GM21360 (cell line): ENCODE results near the gene RNF208.
A peak's percentile ranks its signal among the peaks of the same experiment; 100 is the strongest.
"Not testable (repeated sequence)": the region's sequence is repeated elsewhere in the genome, so short reads cannot be mapped to it uniquely, and the experiment has no call there.

Experiments
- ATAC-seq: cut with Tn5 transposase; IDR thresholded peaks from one replicate; pipeline ENCODE4 v1.9.1; 2021; ENCODE audit warnings: mild to moderate bottlenecking, moderate library complexity; ENCODE audit not compliant: unreplicated experiment

The RNF208 gene

DNA sequence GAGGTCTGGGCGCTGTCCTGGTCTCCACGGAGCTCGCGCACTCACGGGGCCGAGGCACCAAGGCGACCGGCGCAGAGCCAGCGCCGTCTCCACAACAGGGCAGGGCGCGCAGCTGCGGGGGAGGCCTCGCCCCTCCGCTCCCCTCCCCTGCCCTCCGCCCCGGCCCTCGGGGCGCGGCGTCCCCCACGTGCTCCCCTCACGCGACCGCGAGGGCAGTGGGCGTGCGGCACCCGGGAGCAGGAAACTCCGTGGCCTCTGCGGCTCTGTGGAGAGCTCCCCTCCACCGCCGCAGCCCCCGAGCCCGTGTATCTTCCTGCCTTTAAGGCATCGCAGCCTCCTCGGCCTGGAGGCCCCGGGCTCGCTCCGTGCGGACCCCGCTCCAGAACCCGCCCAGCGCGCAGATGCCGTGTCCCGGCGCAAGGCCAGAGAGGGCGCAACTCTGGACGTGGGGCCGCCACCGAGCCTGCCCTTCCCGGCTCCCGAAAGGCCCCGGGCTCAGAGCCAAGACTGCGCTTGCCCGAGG is 18.3 kb upstream of the RNF208 start:
- peak; percentile 19 for ATAC-seq

DNA sequence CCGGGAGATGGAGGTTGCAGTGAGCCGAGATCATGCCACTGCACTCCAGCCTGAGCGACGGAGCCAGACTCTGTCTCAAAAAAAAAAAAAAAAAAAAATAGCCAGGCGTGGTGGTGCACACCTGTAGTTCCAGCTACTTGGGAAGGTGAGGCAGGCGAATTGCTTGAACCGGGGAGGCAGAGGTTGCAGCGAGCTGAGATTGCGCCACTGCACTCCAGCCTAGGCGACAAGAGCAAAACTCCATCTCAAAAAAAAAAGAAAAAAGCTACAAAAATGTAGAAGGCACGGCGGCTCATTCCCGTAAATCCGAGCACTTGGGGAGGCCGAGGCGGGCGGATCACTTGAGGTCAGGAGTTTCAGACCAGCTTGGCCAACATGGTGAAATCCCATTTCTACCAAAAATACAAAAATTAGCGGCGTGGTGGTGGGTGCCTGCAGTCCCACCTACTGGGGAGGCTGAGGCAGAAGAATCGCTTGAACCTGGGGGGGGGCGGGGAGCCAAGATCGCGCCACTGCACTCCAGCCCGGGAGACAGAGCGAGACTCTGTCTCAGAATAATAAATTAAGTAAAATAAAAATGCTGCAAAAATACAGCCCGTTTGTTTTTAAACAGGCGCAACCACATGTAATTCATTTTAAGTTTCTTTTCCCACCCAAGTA is 17.6 kb upstream of the RNF208 start:
- ATAC-seq = not testable (repeated sequence)

DNA sequence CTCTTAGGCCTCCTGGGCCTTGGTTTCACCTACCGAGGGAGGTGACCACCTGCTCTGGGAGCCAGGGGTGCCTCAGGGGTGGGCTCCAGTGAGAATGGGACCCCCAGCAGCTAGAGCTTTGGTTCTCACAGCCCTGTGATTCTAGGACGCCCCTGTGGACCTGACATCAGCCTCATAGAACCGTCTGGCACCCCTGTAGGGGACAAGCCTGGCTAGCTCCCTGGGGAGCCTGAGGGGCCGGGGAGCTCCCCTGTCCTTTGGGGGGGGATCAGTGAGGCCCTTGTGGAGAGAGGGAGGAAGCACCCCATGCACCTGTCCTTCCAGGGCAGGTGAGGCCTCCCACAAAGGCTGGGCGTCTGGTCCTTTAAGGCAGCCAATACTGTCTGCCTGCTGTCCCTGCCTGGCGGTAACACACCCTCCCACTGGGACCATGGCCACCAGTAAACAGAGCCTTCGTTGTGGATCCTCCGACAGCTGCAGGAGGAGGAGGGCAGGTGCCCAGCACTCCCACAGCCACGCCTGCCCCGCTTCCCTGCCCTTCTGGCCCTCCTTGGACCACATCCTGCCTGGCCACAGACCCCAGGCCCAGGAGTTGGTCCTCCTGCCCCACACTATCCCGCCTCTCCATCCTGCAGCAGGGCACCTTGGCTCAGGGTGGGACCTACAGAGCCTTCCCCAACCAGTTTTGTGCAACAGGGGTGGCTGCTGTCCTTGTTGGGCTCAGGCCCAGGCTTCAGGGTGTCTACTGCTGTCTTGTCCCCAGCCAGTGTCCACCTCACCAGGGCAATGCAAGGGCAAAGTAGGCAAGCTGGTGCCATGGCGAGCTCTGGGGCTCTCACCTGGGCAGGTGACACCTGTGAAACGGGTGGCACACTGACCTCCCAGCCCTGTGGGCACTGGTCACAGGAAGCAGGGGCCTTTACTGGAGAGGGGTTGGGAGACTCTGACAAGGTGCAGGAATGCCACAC is 16.0 kb upstream of the RNF208 start:
- ATAC-seq = no peak

DNA sequence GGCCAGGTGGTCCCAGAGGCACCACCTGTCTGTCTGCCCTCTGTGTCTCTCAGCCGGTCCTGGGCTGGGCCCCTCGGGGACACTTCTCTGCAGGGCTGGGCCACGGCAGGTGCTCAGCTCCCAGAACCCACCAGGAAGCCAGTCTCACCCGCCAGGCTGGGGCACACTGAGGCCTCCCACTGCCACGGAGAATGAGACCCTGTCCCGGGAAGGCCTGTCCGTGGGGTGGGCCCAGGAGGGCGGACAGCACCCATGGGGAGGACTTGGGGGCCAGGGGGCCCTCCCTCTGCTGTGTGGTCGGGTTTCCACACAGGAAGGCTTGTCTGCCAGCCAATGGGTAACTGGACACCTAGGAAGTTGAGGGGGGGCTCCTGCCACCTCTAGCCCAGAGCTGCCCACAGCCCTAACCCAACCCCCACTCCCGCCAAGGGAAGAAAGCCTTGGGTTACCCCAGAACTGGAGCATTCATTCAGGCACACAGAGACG is 14.9 kb upstream of the RNF208 start:
- no peak for ATAC-seq

DNA sequence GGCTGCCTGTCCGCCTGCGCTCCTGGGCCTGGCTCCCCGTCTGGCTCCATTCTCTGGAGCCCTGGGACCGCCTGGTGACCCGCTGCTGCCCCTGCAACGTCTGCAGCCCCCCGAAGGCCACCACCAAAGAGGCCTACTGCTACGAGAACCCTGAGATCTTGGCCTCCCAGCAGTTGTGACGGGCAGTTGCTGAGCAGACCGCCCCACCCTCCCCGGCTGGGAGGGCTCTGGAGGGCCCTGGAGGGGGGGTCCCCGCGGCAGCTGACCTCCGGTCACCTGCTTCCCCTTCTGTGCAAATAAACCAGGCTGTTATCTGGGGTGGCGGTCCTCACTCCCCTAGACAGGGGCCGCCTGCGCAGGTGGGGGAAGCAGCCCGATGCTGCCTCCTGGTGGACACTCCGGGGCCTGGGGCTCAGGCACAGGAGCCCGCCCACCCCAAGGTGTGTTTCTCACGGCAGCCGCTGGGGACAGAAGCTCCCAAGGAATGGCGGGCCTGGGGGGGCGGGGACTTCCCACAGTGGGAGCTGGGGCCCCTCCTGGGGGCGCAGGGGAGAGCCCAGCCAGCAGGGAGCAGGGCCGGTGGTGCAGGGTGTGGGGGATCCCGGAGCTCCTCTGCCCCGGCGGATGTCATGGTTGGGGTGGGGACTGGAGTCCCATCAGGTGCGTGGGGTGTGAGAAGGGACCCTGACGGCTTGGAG is 14.3 kb upstream of the RNF208 start:
- no peak for ATAC-seq

DNA sequence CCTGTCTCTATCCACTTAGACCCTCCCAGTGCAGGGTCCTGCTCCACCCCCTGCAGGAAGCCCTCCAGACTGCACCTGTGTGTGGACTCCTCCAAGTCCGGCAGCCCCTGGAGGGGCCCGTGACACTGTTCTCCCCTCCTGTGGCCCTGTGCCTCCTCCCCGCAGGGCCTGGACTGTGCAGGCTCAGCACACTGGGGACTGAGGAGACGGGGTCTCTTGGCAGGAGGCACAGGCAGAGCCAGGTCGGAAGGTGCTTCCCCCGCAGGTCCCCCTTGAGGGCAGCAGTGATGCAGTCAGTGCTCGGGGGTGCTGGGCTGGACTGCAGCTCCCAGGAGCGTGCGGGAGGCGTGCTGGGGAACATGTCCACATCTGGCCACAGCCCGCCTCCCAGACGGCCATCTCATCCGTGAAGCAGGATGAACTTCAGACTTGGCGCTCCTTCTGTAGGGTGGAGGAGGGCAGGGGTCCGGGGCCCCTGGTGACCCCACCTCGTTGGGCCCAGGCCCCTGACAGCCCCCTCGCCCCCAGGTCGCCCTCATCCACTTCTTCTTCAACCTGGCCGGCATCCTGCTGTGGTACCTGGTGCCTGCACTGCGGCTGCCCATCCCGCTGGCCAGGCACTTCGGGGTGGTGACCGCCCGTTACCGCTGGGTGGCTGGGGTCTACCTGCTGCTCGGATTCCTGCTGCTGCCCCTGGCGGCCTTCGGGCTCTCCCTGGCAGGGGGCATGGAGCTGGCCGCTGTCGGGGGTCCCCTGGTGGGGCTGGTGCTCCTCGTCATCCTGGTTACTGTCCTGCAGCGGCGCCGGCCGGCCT is 13.6 kb upstream of the RNF208 start:
- ATAC-seq = no peak

DNA sequence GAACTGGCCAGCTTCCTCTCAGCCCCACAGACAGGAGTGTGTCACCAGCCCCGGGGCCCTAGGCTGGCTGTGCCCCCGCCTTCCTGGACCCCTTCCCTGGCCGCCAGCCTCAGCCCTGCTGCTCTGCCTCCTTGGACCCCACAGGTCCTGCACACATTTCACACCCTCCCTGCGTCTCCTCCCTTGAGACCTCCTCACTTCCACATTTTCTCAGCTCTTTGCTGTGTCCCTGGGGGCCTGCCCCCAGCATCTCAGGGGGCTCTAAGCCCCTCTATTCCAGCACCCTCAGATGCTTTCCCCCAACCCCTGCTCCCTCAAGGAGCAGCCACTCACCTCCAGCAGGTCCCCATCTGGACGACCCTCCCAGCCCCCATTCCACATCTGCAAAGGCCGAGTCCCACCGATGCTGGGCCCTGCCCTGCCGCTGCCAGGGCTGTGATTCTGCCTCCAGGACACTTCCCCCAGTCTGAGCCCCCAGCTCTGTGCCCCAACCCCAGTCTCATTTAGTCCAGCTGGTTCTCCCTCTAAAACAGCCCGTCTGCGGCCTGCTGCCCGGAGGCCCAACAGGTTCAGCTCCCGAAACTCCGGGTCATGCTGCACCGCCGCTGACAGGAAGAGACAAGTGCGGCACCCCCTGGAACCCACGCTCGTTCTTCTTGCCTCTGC is 12.9 kb upstream of the RNF208 start:
- no peak for ATAC-seq

DNA sequence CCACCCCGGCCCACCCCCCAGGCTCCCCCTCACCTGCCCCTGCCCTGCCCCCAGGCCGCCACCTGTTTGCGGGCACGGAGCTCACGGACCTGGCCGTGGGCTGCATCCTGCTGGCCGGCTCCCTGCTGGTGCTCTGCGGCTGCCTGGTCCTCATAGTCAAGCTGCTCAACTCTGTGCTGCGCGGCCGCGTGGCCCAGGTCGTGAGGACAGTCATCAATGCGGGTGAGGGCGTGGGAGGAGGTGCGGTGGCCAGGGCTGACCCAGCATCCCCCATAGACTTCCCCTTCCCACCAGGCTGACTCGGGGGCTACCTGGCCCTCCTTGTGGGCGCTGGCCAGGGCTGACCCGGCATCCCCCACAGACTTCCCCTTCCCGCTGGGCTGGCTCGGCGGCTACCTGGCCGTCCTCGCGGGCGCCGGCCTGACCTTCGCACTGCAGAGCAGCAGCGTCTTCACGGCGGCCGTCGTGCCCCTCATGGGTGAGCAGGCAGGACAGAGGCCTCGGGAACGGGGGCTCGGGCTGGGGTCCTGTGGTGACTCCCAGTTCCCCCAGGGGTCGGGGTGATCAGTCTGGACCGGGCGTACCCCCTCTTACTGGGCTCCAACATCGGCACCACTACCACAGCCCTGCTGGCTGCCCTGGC is 12.1 kb upstream of the RNF208 start:
- no peak for ATAC-seq

DNA sequence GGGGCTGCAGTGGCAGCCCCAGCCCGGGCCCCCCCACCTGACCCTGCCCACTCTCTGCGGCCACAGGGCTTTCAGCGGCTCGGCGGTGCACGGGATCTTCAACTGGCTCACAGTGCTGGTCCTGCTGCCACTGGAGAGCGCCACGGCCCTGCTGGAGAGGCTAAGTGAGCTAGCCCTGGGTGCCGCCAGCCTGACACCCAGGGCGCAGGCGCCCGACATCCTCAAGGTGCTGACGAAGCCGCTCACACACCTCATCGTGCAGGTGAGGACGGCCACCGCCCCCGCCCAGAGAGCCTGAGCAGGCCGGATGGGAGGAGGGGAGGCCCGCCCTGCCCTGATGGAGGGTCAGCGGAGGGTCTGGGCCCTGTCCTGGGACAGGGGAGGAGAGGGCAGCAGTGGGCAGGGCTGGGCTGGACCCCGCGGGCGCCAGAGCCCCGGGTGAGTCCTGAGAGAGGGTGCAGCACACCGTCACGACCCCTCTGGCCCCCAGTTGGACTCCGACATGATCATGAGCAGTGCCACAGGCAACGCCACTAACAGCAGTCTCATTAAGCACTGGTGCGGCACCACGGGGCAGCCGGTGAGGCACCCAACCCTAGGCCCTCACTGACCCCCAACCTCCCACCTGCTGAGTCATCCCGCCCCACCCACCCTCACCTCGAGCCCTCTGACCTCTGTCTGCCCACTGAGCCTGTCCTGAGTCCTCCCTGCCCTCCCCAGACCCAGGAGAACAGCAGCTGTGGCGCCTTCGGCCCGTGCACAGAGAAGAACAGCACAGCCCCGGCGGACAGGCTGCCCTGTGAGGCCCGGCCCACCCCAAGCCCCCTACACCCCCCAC is 11.3 kb upstream of the RNF208 start:
- no peak for ATAC-seq

DNA sequence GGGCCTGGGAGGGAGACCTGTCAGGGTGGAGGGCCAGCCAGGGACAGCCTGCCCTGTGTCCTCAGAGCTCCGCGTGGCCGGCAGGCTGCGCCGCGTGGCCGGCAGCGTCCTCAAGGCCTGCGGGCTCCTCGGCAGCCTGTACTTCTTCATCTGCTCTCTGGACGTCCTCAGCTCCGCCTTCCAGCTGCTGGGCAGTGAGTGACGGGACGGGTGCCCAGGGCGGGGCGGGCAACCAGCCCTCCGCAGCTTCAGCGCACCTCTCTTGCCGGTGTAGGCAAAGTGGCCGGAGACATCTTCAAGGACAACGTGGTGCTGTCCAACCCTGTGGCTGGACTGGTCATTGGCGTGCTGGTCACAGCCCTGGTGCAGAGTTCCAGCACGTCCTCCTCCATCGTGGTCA is 10.5 kb upstream of the RNF208 start:
- ATAC-seq = no peak

DNA sequence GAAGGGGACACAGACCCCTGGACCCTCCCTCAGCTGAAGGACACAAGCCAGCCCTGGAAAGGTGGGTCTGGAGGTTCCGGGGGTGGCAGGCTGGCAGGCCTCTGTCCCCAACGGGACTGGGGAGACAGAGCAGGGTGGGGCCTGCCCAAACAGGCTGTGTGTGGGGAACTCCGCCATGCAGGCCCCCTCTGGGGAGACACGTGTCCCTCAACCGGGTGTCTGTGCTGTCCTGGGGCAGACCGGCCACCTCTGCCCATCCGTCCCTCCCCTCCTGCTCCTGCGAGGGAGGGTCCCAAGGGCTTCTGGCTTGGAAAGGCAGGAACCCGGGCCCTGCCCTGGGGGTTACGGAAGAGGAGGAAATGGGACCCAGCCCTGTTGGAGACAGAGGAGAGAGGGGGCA is 10.1 kb upstream of the RNF208 start:
- ATAC-seq = no peak

DNA sequence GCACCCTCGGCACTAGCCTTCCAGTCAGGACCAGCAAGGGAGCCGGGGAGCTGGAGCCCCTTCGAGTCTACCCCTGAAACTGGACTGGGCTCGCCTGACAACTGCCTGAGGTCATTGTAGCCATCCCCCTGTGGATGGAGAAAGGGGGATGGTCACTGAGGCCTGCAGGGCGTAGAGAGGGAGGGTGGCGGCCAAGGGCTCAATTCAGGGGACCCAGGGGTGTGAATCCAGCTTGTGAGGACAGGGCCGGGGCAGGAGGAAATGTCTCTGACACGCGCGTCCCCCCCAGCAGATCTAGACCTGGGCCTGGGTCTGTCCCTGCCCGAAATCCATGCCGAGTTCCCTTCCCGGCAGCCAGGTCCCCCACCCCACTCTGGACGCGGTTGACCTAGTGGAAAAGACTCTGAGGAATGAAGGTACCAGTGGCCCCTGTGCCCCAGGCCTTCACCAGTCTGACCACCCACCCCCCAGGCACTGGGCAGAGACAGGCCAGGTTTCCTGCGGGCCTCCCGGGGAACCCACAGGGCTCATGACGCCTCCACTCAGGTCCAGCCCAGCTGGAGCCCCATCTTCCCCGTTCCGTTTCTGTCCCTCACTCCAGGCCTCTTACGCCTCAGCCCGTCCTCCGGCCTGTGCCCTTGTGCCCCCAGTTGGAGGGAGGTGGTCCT is 9.5 kb upstream of the RNF208 start:
- ATAC-seq = no peak

DNA sequence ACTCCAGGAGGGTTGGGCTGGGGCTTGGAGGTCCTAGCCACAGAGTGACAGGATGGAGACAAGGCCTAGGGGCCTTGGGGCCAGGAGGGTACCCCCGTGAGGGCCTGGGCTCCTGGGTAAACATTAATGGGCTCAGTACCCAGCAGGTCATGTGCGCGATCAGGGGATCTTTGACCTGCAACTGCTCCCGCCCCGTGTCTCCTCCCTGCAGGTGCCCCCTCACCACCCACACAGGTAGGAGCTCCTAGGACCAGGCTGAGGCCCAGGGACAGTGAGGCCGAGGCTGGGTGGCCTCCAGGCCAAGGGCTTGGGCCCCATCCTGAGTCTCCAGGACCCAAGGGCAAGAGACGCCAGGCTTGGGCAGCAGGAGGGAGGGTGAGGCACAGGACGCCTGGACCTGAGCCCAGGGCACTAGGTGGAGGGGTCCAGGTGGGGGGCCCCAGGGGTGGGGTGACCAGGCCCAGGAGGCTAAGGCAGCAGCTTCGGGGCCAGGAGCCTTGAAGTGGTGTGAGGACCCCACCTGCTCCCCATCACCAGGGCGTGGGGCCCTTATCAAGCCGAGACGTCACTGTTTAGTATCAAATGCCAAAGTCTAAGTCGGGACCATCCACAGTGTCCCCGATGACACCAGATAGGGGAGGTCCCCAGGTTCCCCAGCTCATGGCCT is 8.8 kb upstream of the RNF208 start, which contains the start of gene SLC34A3:
SLC34A3 (plus strand) TSS at position 197 of the 667 bp plus-strand sequence. CDS start 802 bp downstream, outside the sequence.
- no peak for ATAC-seq

DNA sequence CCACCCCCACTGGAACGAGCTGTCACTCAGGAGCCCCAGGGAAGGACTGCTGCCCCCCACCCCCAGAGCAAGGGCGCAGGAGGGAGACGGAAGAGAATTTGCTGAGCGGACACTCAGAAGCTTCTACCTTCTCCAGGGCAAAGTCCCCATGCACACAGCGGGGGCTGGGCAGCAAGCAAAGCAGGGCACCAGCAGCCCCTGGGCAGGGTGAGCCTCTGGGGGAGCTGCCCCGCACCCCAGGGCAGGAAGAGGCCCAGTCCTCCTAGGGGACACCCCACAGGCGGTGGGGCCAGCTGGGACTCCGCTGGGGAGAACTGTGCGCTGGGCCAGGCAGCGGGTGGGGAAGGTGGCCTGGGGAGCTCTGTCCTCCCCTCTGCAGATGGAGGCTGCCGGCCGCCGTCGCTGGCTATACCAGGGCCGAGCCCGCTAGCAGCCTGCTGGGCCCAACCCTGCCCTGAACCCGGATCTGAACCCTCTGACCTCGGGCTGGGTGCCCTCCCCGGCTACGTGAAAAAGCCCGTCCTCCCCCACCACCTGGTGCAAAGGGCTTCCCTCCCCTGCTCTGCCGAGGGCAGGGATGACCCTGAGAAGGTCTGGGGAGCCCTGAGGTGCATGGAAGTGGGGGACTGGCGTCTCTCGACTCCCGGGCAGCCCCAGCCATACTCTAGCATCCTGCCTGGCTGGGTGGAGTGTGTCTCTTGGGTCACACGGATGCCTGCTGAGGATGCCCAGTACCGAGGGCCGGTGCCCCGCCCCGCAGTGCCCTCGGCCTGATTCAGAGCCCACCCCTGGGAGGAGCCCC is 8.1 kb upstream of the RNF208 start:
- ATAC-seq = no peak

DNA sequence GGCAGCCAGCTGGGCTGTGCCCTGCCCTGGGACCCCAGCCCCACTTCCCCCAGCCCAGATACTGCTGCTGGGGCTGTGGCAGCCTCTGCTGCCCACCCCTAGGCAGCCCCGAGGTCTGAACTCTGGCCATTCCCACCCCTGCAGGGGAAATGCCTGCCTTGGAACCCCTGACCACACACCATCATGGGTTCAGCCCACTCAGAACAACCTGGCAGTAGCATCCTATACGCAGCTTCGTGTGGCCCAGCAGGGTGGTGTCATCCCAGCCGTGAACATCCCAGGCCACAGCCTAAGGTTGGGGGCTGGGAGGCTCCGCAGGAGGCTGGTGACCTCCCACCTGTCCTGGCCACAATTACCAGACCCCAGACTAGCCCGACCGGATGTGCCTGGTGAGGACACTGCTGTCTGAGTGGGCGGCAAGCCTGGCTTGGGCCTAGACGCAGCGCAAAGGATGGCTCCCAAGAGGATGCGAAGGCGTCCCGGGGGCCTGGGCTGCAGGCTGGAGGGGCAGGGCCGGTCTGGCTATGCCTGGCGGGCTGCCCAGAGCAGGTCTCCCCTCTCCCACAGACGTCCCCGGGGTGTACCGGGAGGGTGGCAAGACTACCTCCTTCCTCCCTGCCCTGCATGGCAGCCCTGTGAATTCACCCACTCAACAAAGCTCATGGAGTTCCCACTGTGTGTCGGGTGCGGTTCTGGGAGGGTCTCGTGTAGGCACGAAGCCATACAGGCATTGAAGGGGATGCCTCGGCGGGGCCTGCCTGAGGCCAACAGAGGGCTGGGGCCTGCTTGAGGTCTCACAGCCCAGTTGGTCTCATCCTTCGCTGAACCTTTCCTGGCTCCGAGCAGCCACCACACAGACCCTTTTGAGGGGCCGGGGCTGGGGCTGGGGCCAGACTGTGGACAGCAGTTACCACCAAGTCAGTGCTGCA is 7.2 kb upstream of the RNF208 start:
- no peak for ATAC-seq
